Measurements from ENCODE around the gene LSM10. TPM values are rescaled to one million over a fixed set of nuclear protein-coding genes. Genes with fewer than 3 reads are reported as not detected.
A peak's percentile ranks its signal among the peaks of the same experiment; 100 is the strongest.

LSM10 gene
- total RNA-seq, 1 donor from 2014 or later = 59.3 TPM

- intact Hi-C loops (cut with DNase I) = loop anchor here (5.0 kb wide), 1 partner anchor 44 kb away; the partner anchor contains the start of gene EVA1B
Observed at GRCh38 chr1:36366091-36366661, 31.5 kb downstream of the LSM10 start.

GRCh38 chr1:36365381-36365780 lies 32.3 kb downstream of the LSM10 start:
- DNase-seq (ENCODE audit: missing footprints) (peak; percentile 84), ATAC-seq (peak; percentile 77)
- intact Hi-C loops (cut with DNase I) = loop anchor here (5.0 kb wide), 1 partner anchor 43 kb away; the partner anchor contains the start of gene EVA1B

More at GRCh38 chr1:36366091-36366661, 31.5 kb downstream of the LSM10 start:
- DNase-seq (ENCODE audit: missing footprints) (peak; percentile 75), ATAC-seq (peak; percentile 49)

- intact Hi-C loops (cut with DNase I) = no loop called here
- DNase-seq (ENCODE audit: missing footprints) (no peak), ATAC-seq (no peak)
Observed at GRCh38 chr1:36359911-36360550, 37.7 kb downstream of the LSM10 start.

GRCh38 chr1:36359383-36359782 lies 38.3 kb downstream of the LSM10 start:
- DNase-seq (ENCODE audit: missing footprints) (no peak), ATAC-seq (no peak)
- intact Hi-C loops (cut with DNase I) = no loop called here

GRCh38 chr1:36358514-36359084 lies 39.1 kb downstream of the LSM10 start:
- intact Hi-C loops (cut with DNase I) = no loop called here

GRCh38 chr1:36355811-36356210 lies 41.9 kb downstream of the LSM10 start:
- intact Hi-C loops (cut with DNase I) = no loop called here
- no peak for ATAC-seq
- no peak for DNase-seq (ENCODE audit: missing footprints)

More at GRCh38 chr1:36358514-36359084, 39.1 kb downstream of the LSM10 start:
- ATAC-seq (no peak), DNase-seq (ENCODE audit: missing footprints) (no peak)

GRCh38 chr1:36354486-36354885 lies 43.2 kb downstream of the LSM10 start:
- no peak for ATAC-seq
- no peak for DNase-seq (ENCODE audit: missing footprints)
- intact Hi-C loops (cut with DNase I) = no loop called here

- DNase-seq (ENCODE audit: missing footprints) (no peak), ATAC-seq (no peak)
- intact Hi-C loops (cut with DNase I) = no loop called here
Observed at GRCh38 chr1:36352910-36353878, 44.5 kb downstream of the LSM10 start.

GRCh38 chr1:36352125-36352909 lies 45.4 kb downstream of the LSM10 start:
- no peak for DNase-seq (ENCODE audit: missing footprints)
- no peak for ATAC-seq
- intact Hi-C loops (cut with DNase I) = no loop called here

GRCh38 chr1:36351227-36351977 lies 46.3 kb downstream of the LSM10 start:
- DNase-seq (ENCODE audit: missing footprints) (no peak), ATAC-seq (no peak)
- intact Hi-C loops (cut with DNase I) = no loop called here

- intact Hi-C loops (cut with DNase I) = no loop called here
- DNase-seq (ENCODE audit: missing footprints) (no peak), ATAC-seq (peak; percentile 49)
Observed at GRCh38 chr1:36350659-36351226, 47.0 kb downstream of the LSM10 start.

- no peak for DNase-seq (ENCODE audit: missing footprints)
- intact Hi-C loops (cut with DNase I) = no loop called here
- ATAC-seq = peak; percentile 56
Observed at GRCh38 chr1:36349839-36350238, 47.9 kb downstream of the LSM10 start.

GRCh38 chr1:36349241-36349671 lies 48.5 kb downstream of the LSM10 start:
- intact Hi-C loops (cut with DNase I) = no loop called here
- DNase-seq (ENCODE audit: missing footprints) (no peak), ATAC-seq (no peak)

GRCh38 chr1:36346741-36347370 lies 50.9 kb downstream of the LSM10 start:
- DNase-seq (ENCODE audit: missing footprints) (no peak), ATAC-seq (no peak)
- intact Hi-C loops (cut with DNase I) = no loop called here

GRCh38 chr1:36345353-36345752 lies 52.4 kb downstream of the LSM10 start:
- intact Hi-C loops (cut with DNase I) = no loop called here
- DNase-seq (ENCODE audit: missing footprints) (no peak), ATAC-seq (no peak)

- no peak for DNase-seq (ENCODE audit: missing footprints)
- no peak for ATAC-seq
- intact Hi-C loops (cut with DNase I) = no loop called here
Observed at GRCh38 chr1:36344395-36344680, 53.4 kb downstream of the LSM10 start.
